MCF 10A (cell line): ENCODE data around the gene PDZRN4. TPM values are rescaled to one million over a fixed set of nuclear protein-coding genes. Genes with fewer than 3 reads are reported as not detected.

Experiments used
- BruUV-seq: library from RNA; stranded (reverse); fragments of 400-500 nt; replicated peaks from 2 replicates; lab custom pipeline; 2021; lab: Mats Ljungman, UMichigan
- CTCF ChIA-PET: fragments of 300-600 bp; sonication (Branson Sonifier 250); formaldehyde crosslinking; extraction: SDS; loops from one replicate; lab custom pipeline; 2021; ENCODE audit warnings: antibody characterized with exemption, inconsistent platforms; lab: Yijun Ruan, JAX
- POLR2A ChIA-PET: fragments of 300-600, 350-650 bp; sonication (Branson Sonifier 250); formaldehyde crosslinking; extraction: SDS; loops from one replicate; lab custom pipeline; 2020; ENCODE audit warnings: antibody characterized with exemption, inconsistent platforms; lab: Yijun Ruan, JAX
- DNase-seq: peaks from one replicate; pipeline ENCODE4 v3.0.0-alpha.2; 2018; ENCODE audit not compliant: unreplicated experiment
- H3K27ac Mint-ChIP-seq: one replicate; pipeline ENCODE4 v1.8.0; 2022; ENCODE audit warnings: mild to moderate bottlenecking, low read depth, mixed read lengths; ENCODE audit not compliant: unreplicated experiment
- H3K27me3 Mint-ChIP-seq: one replicate; pipeline ENCODE4 v1.8.0; 2022; ENCODE audit warnings: mixed read lengths; ENCODE audit not compliant: insufficient read depth, unreplicated experiment
- H3K36me3 Mint-ChIP-seq: one replicate; pipeline ENCODE4 v1.8.0; 2022; ENCODE audit warnings: mild to moderate bottlenecking, moderate library complexity, mixed read lengths; ENCODE audit not compliant: insufficient read depth, unreplicated experiment
- H3K4me1 Mint-ChIP-seq: one replicate; pipeline ENCODE4 v1.8.0; 2022; ENCODE audit warnings: mixed read lengths; ENCODE audit not compliant: insufficient read depth, unreplicated experiment
- H3K4me3 Mint-ChIP-seq: one replicate; pipeline ENCODE4 v1.8.0; 2022; ENCODE audit warnings: mild to moderate bottlenecking, moderate library complexity, mixed read lengths; ENCODE audit not compliant: unreplicated experiment
- H3K9me3 Mint-ChIP-seq: one replicate; pipeline ENCODE4 v1.8.0; 2022; ENCODE audit warnings: mixed read lengths; ENCODE audit not compliant: unreplicated experiment
- intact Hi-C: fragments of 100-400 bp; cut with micrococcal nuclease; formaldehyde crosslinking; loops from 2 replicates; pipeline ENCODE4 v1.14.1; 2022
- total RNA-seq: library from RNA; stranded (reverse); gene quantifications from 2 replicates; pipeline ENCODE4 v1.2.3, GENCODE V29; 2022
- TF ChIP-seq, protein P1 (sequence below): fragments of 200-600 bp; IDR thresholded peaks from one replicate; pipeline ENCODE4 v1.8.0; 2022; ENCODE audit warnings: antibody characterized with exemption, mild to moderate bottlenecking; ENCODE audit not compliant: unreplicated experiment

PDZRN4 gene
- total RNA-seq, 1 experiment from 2014 or later: not detected

DNA sequence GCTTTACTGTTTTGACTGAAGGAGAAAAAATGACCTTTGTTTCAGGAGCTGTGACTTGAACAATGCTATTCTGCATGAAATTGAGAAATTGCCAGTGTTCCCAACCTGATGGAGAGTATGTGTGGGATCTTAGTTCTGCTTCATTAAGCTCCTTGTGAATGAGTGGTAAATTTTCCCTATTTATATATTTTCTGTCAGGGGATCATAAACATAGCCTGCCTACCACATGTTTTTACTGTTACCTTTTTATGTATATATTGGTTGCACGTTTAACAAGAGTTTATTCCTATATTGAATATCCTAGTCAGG, 271.7 kb downstream of the PDZRN4 start:
- Mint-ChIP-seq H3K36me3 (no peaks in the 10 kb centered on the region), H3K4me3 (no peak overlapping the region), H3K27me3 (peaks cover 50% of the 10 kb centered on the region), H3K9me3 (no peaks in the 10 kb centered on the region), H3K4me1 (no peaks in the 10 kb centered on the region), H3K27ac (no peak overlapping the region)
- ChIA-PET CTCF (interaction anchor here (0.5 to 0.8 kb wide), 2 partner anchors 182 to 614 kb away, joined by 3 to 4 read pairs; no protein-coding TSS in a partner anchor), POLR2A (no interaction called here)
- intact Hi-C loops: no loop called here
- TF ChIP-seq, protein P1, sequence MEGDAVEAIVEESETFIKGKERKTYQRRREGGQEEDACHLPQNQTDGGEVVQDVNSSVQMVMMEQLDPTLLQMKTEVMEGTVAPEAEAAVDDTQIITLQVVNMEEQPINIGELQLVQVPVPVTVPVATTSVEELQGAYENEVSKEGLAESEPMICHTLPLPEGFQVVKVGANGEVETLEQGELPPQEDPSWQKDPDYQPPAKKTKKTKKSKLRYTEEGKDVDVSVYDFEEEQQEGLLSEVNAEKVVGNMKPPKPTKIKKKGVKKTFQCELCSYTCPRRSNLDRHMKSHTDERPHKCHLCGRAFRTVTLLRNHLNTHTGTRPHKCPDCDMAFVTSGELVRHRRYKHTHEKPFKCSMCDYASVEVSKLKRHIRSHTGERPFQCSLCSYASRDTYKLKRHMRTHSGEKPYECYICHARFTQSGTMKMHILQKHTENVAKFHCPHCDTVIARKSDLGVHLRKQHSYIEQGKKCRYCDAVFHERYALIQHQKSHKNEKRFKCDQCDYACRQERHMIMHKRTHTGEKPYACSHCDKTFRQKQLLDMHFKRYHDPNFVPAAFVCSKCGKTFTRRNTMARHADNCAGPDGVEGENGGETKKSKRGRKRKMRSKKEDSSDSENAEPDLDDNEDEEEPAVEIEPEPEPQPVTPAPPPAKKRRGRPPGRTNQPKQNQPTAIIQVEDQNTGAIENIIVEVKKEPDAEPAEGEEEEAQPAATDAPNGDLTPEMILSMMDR: no peak
- no TSS peak for BruUV-seq
- no peak for DNase-seq

DNA sequence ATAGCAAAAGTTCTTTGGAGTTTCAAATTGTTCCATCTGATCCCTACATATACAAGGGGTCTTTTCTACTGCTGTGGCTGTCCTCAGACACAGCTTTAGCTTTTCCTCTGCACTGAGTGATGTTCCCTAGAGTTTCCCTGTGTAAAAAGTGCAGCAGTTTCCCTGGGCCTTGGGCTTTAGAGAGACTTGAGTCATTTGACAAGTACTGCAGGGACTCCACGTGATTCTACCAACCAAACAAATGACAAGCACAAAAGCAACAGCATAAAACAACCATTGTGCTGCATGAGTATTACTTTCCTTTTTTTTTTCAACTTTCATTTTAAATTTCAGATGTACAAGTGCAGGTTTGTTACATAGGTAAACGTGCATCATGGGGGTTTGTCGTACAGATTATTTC, 272.8 kb downstream of the PDZRN4 start:
- no peak for DNase-seq
- no TSS peak for BruUV-seq
- no peak overlapping the region for H3K27ac Mint-ChIP-seq
- H3K27me3 Mint-ChIP-seq: peaks cover 50% of the 10 kb centered on the region
- CTCF ChIA-PET: interaction anchor here (0.7 kb wide), 1 partner anchor 490 kb away, joined by 3 read pairs; no protein-coding TSS in a partner anchor
- intact Hi-C loops: no loop called here
- H3K4me1 Mint-ChIP-seq: no peaks in the 10 kb centered on the region
- H3K9me3 Mint-ChIP-seq: no peaks in the 10 kb centered on the region
- no peaks in the 10 kb centered on the region for H3K36me3 Mint-ChIP-seq
- no peak overlapping the region for H3K4me3 Mint-ChIP-seq
- POLR2A ChIA-PET: no interaction called here
- TF ChIP-seq, protein P1: no peak

DNA sequence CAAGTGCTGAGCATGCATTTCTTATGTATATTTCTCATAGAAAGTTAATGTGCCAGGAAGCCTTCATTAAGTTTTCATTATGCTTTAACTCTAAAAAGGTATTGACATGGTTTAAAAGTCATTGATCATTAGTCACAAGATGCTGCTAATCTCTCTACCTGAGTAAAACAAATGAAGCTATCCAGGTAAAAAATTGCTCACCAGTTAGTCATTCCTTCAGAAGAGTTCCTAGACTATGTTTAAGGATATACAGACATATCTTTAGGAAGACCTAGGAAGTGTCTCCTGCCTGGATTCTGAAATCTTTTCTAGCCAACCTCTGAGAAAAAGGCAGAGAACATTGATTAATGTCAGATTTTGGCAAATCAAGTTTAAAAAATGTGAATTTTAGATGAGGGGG, 274.2 kb downstream of the PDZRN4 start:
- peaks cover 50% of the 10 kb centered on the region for H3K27me3 Mint-ChIP-seq
- TF ChIP-seq, protein P1: no peak
- no TSS peak for BruUV-seq
- DNase-seq: no peak
- H3K4me1 Mint-ChIP-seq: no peaks in the 10 kb centered on the region
- no peak overlapping the region for H3K27ac Mint-ChIP-seq
- CTCF ChIA-PET: no interaction called here
- no peak overlapping the region for H3K4me3 Mint-ChIP-seq
- intact Hi-C loops: no loop called here
- POLR2A ChIA-PET: no interaction called here
- H3K36me3 Mint-ChIP-seq: no peaks in the 10 kb centered on the region
- no peaks in the 10 kb centered on the region for H3K9me3 Mint-ChIP-seq

DNA sequence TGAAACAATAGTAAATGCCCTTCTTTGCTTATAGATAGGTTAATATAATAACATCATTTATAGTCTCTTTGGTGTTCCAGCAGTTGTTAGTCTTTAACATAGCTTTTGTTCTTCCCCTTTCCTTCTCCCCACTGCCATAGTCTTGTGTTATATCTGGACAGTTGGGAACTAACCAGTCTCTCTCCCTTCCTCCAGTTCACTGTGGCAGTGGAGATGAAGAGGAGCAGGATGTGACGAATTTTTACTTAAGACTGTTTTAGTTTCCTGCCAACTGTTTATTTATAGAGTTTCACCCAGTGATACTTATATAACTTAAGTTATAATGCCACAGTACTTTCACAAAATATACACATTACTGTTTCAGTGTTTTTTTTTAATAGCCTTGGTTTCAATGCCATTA, 277.4 kb downstream of the PDZRN4 start:
- CTCF ChIA-PET: interaction anchor here (0.7 to 0.9 kb wide), 2 partner anchors 462 to 559 kb away, joined by 3 read pairs; no protein-coding TSS in a partner anchor
- H3K27ac Mint-ChIP-seq: no peak overlapping the region
- no peaks in the 10 kb centered on the region for H3K36me3 Mint-ChIP-seq
- peaks cover 60% of the 10 kb centered on the region for H3K27me3 Mint-ChIP-seq
- POLR2A ChIA-PET: no interaction called here
- DNase-seq: no peak
- intact Hi-C loops: no loop called here
- H3K9me3 Mint-ChIP-seq: no peaks in the 10 kb centered on the region
- BruUV-seq: no TSS peak
- no peak overlapping the region for H3K4me3 Mint-ChIP-seq
- H3K4me1 Mint-ChIP-seq: no peaks in the 10 kb centered on the region
- TF ChIP-seq, protein P1: no peak
